ENCODE measurements around the gene COL27A1. TPM values are rescaled to one million over a fixed set of nuclear protein-coding genes. Genes with fewer than 3 reads are reported as not detected.

COL27A1 gene
- total RNA-seq, 1 donor from 2014 or later = 61.4 TPM

DNA sequence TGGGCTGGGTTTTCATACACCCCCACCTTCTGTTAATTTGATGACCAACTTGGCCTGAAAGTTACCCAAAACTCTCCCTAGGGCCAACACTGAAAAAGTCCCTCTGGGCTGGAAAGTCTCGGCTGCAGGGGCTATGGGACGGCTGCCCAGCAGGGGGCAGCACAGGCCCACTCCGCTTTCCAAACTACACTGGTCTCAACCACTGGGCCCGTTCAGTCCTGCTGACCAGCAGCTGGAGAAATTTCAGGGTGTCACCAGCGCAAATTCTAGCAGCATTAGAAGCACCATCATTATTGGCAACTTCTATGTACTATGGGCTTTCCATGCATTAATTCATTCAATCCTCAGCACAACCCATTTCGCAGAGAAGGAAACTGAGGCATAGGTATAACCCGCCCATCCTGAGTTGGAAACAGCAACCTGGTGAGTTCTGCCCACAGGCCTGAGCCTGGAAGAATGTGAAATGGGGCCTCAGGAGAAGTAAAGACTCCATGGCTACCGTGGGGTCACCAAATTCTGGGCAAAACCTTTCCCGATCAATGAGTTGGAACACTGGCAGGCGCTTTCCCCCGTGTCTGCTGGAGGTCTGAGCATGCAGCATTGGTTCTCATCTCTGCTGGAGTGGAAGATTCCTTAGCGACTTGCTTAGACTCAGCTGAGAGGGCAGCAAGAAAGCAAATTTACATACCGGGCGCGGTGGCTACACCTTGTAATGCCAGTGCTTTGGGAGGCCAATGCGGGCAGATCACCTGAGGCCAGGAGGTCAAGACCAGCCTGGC is 184.0 kb downstream of the COL27A1 start:
- peak; percentile 89 for TF ChIP-seq CTCF (IDR thresholded peaks at IDR 0.05; ENCODE audit: unreplicated experiment)
- Mint-ChIP-seq H3K9me3 (ENCODE audit: unreplicated experiment) (no peaks in the 10 kb centered on the region), H3K4me3 (ENCODE audit: unreplicated experiment) (no peak overlapping the region), H3K27ac (ENCODE audit: unreplicated experiment) (no peak overlapping the region), H3K27me3 (ENCODE audit: unreplicated experiment) (no peaks in the 10 kb centered on the region), H3K36me3 (ENCODE audit: low read depth, unreplicated experiment) (peaks cover 70% of the 10 kb centered on the region), H3K4me1 (ENCODE audit: unreplicated experiment) (no peaks in the 10 kb centered on the region)
- DNase-seq (ENCODE audit: low spot score) = peak; percentile 70

DNA sequence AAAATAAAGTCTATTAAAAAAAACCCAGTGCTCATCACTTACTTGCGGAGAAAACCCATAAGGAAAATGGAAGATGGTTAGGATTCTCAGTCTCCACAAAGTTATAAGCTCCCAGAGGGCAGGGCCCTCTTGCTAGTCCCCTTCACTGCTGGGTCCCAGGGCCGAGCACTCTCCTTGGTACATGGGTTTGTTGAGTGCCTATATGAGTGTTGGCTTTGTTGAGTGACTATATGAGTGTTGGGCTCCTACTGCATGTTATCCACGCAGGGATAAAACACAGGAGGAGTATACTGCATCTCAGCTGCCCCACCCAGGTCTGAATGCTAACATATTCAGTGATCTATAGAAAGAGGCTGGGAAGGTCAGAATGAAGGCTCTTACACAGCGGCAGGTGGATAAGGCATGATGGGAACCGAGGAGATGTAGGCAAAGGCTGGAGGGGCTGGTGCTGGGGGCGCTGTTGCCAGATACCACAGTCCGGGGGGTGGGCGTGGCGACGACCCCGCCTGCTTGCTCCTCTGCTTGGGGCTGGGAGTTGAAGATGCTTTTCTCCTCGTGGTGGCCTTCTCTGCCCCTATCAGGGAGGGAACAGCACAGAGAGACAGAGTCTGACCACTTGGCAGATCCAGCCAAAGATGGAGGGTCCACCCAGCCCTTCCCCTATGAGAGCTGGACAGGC is 186.0 kb downstream of the COL27A1 start:
- Mint-ChIP-seq H3K9me3 (ENCODE audit: unreplicated experiment) (no peaks in the 10 kb centered on the region), H3K27ac (ENCODE audit: unreplicated experiment) (no peak overlapping the region), H3K4me3 (ENCODE audit: unreplicated experiment) (no peak overlapping the region), H3K4me1 (ENCODE audit: unreplicated experiment) (no peaks in the 10 kb centered on the region), H3K36me3 (ENCODE audit: low read depth, unreplicated experiment) (peaks cover 63% of the 10 kb centered on the region), H3K27me3 (ENCODE audit: unreplicated experiment) (peaks cover 1% of the 10 kb centered on the region)
- no peak for TF ChIP-seq CTCF (IDR thresholded peaks at IDR 0.05; ENCODE audit: unreplicated experiment)
- no peak for DNase-seq (ENCODE audit: low spot score)

GRCh38 chr9:114341991-114342390 is 186.7 kb downstream of the COL27A1 start:
- no peak overlapping the region for H3K27ac Mint-ChIP-seq (ENCODE audit: unreplicated experiment)
- H3K27me3 Mint-ChIP-seq (ENCODE audit: unreplicated experiment) = peaks cover 1% of the 10 kb centered on the region
- H3K36me3 Mint-ChIP-seq (ENCODE audit: low read depth, unreplicated experiment) = peaks cover 68% of the 10 kb centered on the region
- H3K9me3 Mint-ChIP-seq (ENCODE audit: unreplicated experiment) = no peaks in the 10 kb centered on the region
- H3K4me1 Mint-ChIP-seq (ENCODE audit: unreplicated experiment) = no peaks in the 10 kb centered on the region
- no peak for TF ChIP-seq CTCF (IDR thresholded peaks at IDR 0.05; ENCODE audit: unreplicated experiment)
- DNase-seq (ENCODE audit: low spot score) = no peak
- no peak overlapping the region for H3K4me3 Mint-ChIP-seq (ENCODE audit: unreplicated experiment)

DNA sequence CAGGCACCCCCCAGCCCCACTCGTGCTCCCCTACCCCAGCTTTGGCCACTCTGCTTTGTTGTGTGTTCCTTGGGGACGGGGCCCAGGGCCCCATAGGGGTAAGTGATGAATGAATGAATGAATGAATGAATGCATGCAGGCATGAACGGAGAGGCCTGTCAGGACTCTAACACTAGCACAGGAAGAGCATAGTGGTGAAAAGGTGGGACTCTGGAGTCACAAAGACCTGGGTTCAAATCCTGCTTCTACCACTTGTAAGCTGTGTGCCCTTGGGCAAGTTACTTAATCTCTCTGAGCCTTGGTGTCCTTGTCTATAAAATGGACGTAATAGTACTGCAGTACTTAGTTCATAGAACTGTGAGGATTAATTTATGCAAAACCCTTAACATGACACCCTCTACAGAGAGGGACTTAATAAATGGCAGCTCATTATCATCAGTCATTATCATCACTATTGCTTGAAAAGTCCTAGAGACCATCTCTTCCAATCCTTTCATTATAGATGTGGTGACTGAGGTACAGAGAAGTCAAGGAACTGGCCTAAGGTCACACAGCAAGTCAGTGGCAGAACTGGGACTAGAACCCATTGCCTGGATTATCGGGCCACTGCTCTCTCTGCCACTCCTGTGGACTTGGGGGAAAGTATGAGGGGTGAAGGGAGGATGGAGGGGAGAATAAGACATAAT is 187.6 kb downstream of the COL27A1 start:
- DNase-seq (ENCODE audit: low spot score) = no peak
- peaks cover 61% of the 10 kb centered on the region for H3K36me3 Mint-ChIP-seq (ENCODE audit: low read depth, unreplicated experiment)
- H3K27ac Mint-ChIP-seq (ENCODE audit: unreplicated experiment) = no peak overlapping the region
- TF ChIP-seq CTCF (IDR thresholded peaks at IDR 0.05; ENCODE audit: unreplicated experiment) = no peak
- H3K27me3 Mint-ChIP-seq (ENCODE audit: unreplicated experiment) = peaks cover 1% of the 10 kb centered on the region
- no peak overlapping the region for H3K4me3 Mint-ChIP-seq (ENCODE audit: unreplicated experiment)
- H3K9me3 Mint-ChIP-seq (ENCODE audit: unreplicated experiment) = no peaks in the 10 kb centered on the region
- no peaks in the 10 kb centered on the region for H3K4me1 Mint-ChIP-seq (ENCODE audit: unreplicated experiment)

Measured in endothelial cell (in vitro differentiated cells).